Natural killer cell (primary cell): Measurements from ENCODE around the gene MPZL1. TPM values are rescaled to one million over a fixed set of nuclear protein-coding genes. Genes with fewer than 3 reads are reported as not detected.
A peak's percentile ranks its signal among the peaks of the same experiment; 100 is the strongest.

ENCODE experiments used
- ATAC-seq, 3 donors: fragments of 150-1000 bp in 2 of 3; fragments of 200-7000 bp in 1 of 3; cut with Tn5 transposase; 1 replicate in 1 of 3; 2 replicates in 2 of 3; pipeline ENCODE4 v1.10.0; 2021; ENCODE audit warnings: mild to moderate bottlenecking in 2 of 3, moderate library complexity in 2 of 3
- DNase-seq, 2 donors: peaks; one replicate each; pipeline versions ENCODE4 v3.0.0 to v3.0.0-alpha.2; 2013 to 2021; ENCODE audit warnings: mixed read lengths in 1 of 2
- H3K27ac ChIP-seq: one replicate; pipeline ENCODE4 v1.5.1; 2013; ENCODE audit warnings: mild to moderate bottlenecking, low read length
- H3K27me3 ChIP-seq: one replicate; pipeline ENCODE4 v1.6.1; 2013; ENCODE audit warnings: low read length; ENCODE audit not compliant: control insufficient read depth, insufficient read depth
- H3K36me3 ChIP-seq: one replicate; pipeline ENCODE4 v1.6.1; 2013; ENCODE audit warnings: low read length; ENCODE audit not compliant: control insufficient read depth, insufficient read depth
- H3K4me1 ChIP-seq: one replicate; pipeline ENCODE4 v1.6.1; 2013; ENCODE audit warnings: low read length; ENCODE audit not compliant: control insufficient read depth, insufficient read depth
- H3K4me3 ChIP-seq: one replicate; pipeline ENCODE4 v1.5.1; 2013; ENCODE audit warnings: low read length
- H3K9me3 ChIP-seq: one replicate; pipeline ENCODE4 v1.6.1; 2013; ENCODE audit warnings: low read length; ENCODE audit not compliant: control insufficient read depth, insufficient read depth
- H3K27ac Mint-ChIP-seq, 2 donors: one replicate each; pipeline ENCODE4 v1.8.0; 2022; ENCODE audit warnings: mild to moderate bottlenecking in 2 of 2, mixed read lengths in 2 of 2, moderate library complexity in 1 of 2
- H3K27me3 Mint-ChIP-seq, 2 donors: one replicate each; pipeline ENCODE4 v1.8.0; 2022; ENCODE audit warnings: low read depth in 2 of 2, mixed read lengths in 2 of 2
- H3K36me3 Mint-ChIP-seq: one replicate; pipeline ENCODE4 v1.8.0; 2022; ENCODE audit warnings: mixed read lengths
- H3K4me1 Mint-ChIP-seq, 2 donors: one replicate each; pipeline ENCODE4 v1.8.0; 2022; ENCODE audit warnings: mixed read lengths in 2 of 2
- H3K4me3 Mint-ChIP-seq: one replicate; pipeline ENCODE4 v1.8.0; 2022; ENCODE audit warnings: mild to moderate bottlenecking, moderate library complexity, mixed read lengths
- H3K9me3 Mint-ChIP-seq, 2 donors: one replicate each; pipeline ENCODE4 v1.8.0; 2022; ENCODE audit warnings: mixed read lengths in 2 of 2
- CTCF ChIP-seq: fragments of 200-600 bp; IDR thresholded peaks from one replicate; pipeline ENCODE4 v1.8.0; 2022; ENCODE audit warnings: antibody characterized with exemption
- WGBS: methylation state at CpG from one replicate; pipeline ENCODE4 v1.1.7; 2013; ENCODE audit warnings: missing lambda C conversion rate; ENCODE audit not compliant: insufficient coverage; 5-methylcytosine and 5-hydroxymethylcytosine counted together
- intact Hi-C: fragments of 100-400 bp; cut with micrococcal nuclease; formaldehyde crosslinking; loops from one replicate; pipeline ENCODE4 v1.14.2; 2022
- total RNA-seq, 4 donors: library from RNA; stranded (reverse); fragments of 120-200 nt in 1 of 4; gene quantifications; one replicate each; pipeline versions ENCODE4 v1.2.3 to v1.2.4, GENCODE V29; 2013 to 2022

Gene MPZL1
- total RNA-seq, 3 donors from 2014 or later (not counting 1 experiment from before 2014, with no cell fraction given): 3.4 to 4.6 (median 4.0) TPM

GRCh38 chr1:167722152-167722869, 529 bp downstream of the MPZL1 start:
- WGBS: under 1% methylated on average over 51 of the region's 52 CpGs
- peak overlapping the region; percentile 65 to 87 for H3K27ac Mint-ChIP-seq
- Histone ChIP-seq H3K4me1 (peaks cover 6% of the 10 kb centered on the region), H3K36me3 (no peaks in the 10 kb centered on the region), H3K9me3 (no peaks in the 10 kb centered on the region), H3K4me3 (peak overlapping the region; percentile 52), H3K27ac (no peak overlapping the region), H3K27me3 (no peaks in the 10 kb centered on the region)
- peak; percentile 50 to 62 (median 50) for ATAC-seq
- peak overlapping the region; percentile 97 for H3K4me3 Mint-ChIP-seq
- no peaks in the 10 kb centered on the region for H3K9me3 Mint-ChIP-seq
- H3K27me3 Mint-ChIP-seq: peaks cover 0 to 11% of the 10 kb centered on the region in 2 donors
- H3K4me1 Mint-ChIP-seq: peaks cover 11 to 14% of the 10 kb centered on the region in 2 donors
- TF ChIP-seq CTCF: no peak
- H3K36me3 Mint-ChIP-seq: no peaks in the 10 kb centered on the region
- intact Hi-C loops: no loop called here
- DNase-seq: peak; percentile 25 to 51

GRCh38 chr1:167722870-167723251, 1.1 kb downstream of the MPZL1 start:
- H3K27ac Mint-ChIP-seq: no peak overlapping the region
- Histone ChIP-seq H3K4me3 (no peak overlapping the region), H3K4me1 (peaks cover 6% of the 10 kb centered on the region), H3K36me3 (no peaks in the 10 kb centered on the region), H3K27me3 (no peaks in the 10 kb centered on the region), H3K9me3 (no peaks in the 10 kb centered on the region), H3K27ac (no peak overlapping the region)
- H3K4me3 Mint-ChIP-seq: peak overlapping the region; percentile 97
- TF ChIP-seq CTCF: no peak
- intact Hi-C loops: no loop called here
- ATAC-seq (no peak), DNase-seq (no peak)
- no peaks in the 10 kb centered on the region for H3K36me3 Mint-ChIP-seq
- peaks cover 11 to 14% of the 10 kb centered on the region in 2 donors for H3K4me1 Mint-ChIP-seq
- H3K9me3 Mint-ChIP-seq: no peaks in the 10 kb centered on the region
- peaks cover 0 to 11% of the 10 kb centered on the region in 2 donors for H3K27me3 Mint-ChIP-seq
- WGBS: 49% methylated on average over 4 of the region's 4 CpGs

- Mint-ChIP-seq H3K4me3 (peak overlapping the region; percentile 97), H3K4me1 (peaks cover 11 to 14% of the 10 kb centered on the region in 2 donors)
- intact Hi-C loops: no loop called here
Measured at GRCh38 chr1:167723707-167724323, 2.0 kb downstream of the MPZL1 start.

More at GRCh38 chr1:167723707-167724323, 2.0 kb downstream of the MPZL1 start:
- DNase-seq (no peak), ATAC-seq (no peak)
- no peak for TF ChIP-seq CTCF
- Mint-ChIP-seq H3K36me3 (no peaks in the 10 kb centered on the region), H3K27ac (no peak overlapping the region), H3K27me3 (peaks cover 0 to 11% of the 10 kb centered on the region in 2 donors), H3K9me3 (no peaks in the 10 kb centered on the region)
- H3K27me3 ChIP-seq: no peaks in the 10 kb centered on the region
- H3K36me3 ChIP-seq: no peaks in the 10 kb centered on the region
- peaks cover 6% of the 10 kb centered on the region for H3K4me1 ChIP-seq
- WGBS: 86% methylated on average over 1 of the region's 2 CpGs
- H3K9me3 ChIP-seq: no peaks in the 10 kb centered on the region
- no peak overlapping the region for H3K27ac ChIP-seq
- H3K4me3 ChIP-seq: no peak overlapping the region
